Measurements from ENCODE around the gene BRSK2.

- TF ChIP-seq CTCF (IDR thresholded peaks at IDR 0.05; ENCODE audit: insufficient read depth, low read depth, low read length): no peak
- TF ChIP-seq EZH2 (IDR thresholded peaks at IDR 0.05; ENCODE audit: insufficient read depth, low read length): no peak
Observed at GRCh38 chr11:1456596-1457325, 67.0 kb downstream of the BRSK2 start.
